AG04449 (cell line): Measurements from ENCODE around the gene CYP11A1.
A peak's percentile ranks its signal among the peaks of the same experiment; 100 is the strongest.

Experiments
- CTCF ChIA-PET: fragments of 350-600 bp; formaldehyde crosslinking; extraction: SDS; loops from one replicate; lab custom pipeline; 2021; ENCODE audit warnings: antibody characterized with exemption; lab: Yijun Ruan, JAX
- POLR2A ChIA-PET: fragments of 400-600, 350-600 bp; formaldehyde crosslinking; extraction: SDS; loops from one replicate; lab custom pipeline; 2020; ENCODE audit warnings: antibody characterized with exemption, inconsistent platforms; lab: Yijun Ruan, JAX
- DNase-seq: peaks from one replicate; pipeline ENCODE4 v3.0.0-alpha.2; 2010; ENCODE audit warnings: low read depth, low spot score
- H3K4me3 ChIP-seq: 2 replicates; pipeline ENCODE4 v1.5.1; 2011; ENCODE audit warnings: low read depth, mild to moderate bottlenecking, control low read depth, low read length
- CTCF ChIP-seq: IDR thresholded peaks from one replicate; pipeline ENCODE4 v1.5.1; 2011; ENCODE audit warnings: mild to moderate bottlenecking, moderate library complexity, low read length, control low read depth, inconsistent platforms; ENCODE audit not compliant: insufficient read depth; ENCODE audit errors: missing control alignments

CYP11A1 gene

DNA sequence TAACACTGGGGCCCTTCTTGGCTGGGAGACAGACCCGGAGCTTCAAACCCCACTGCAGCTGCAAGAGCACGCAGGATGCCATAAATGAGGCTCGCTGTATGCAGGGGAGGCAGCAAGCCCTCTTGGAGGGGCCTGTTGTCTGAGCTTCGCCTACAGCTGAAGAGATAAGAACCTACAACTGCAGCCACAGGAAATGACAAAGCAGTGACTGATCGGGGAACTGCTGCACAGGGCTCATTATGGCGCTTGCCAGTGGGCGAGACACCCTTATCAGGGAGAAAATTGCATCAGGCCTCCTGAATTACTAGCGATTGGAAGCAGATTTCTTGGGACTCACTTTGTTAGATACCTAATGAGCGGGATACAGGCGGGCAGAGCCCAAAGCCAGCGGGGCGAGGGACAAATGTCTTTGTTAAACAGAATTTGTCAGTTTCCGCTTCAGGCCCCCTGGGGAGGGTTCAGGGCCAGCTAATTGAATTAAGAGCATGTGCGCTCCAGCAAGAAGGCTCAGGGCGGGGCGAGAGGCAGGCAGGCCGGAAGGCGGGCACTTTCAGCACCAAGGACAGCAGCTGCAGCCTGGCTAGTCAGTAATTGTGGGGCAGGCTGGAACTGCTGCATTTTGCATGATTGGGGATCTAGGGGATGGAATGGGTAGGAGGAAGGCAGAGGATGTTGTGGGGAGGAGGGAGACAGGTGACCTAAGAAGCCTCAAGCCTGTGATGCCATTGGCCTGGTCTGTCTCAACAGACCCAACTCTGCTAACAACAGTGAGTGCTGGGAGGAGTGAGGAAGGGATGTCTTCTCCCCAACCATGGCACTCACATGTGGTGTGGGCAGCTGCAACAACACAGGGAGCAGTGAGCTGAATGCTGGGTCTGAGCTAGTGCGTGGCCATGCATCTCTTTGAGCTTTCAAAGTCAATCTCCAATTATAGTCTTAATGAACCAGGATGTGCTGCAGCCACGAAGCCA lies 76.1 kb downstream of the CYP11A1 start:
- peak; percentile 4 for DNase-seq
- ChIA-PET CTCF (interaction anchor here (0.7 to 2.8 kb wide), 4 partner anchors 9 to 27 kb away, joined by 3 to 14 read pairs (median 4); no protein-coding TSS in a partner anchor), POLR2A (no interaction called here)
- no peak for TF ChIP-seq CTCF
- no peak overlapping the region for H3K4me3 ChIP-seq

GRCh38 chr15:74290645-74291044 lies 76.8 kb downstream of the CYP11A1 start:
- no peak for TF ChIP-seq CTCF
- H3K4me3 ChIP-seq, result no peak overlapping the region
- POLR2A ChIA-PET, result no interaction called here
- DNase-seq, result no peak
- CTCF ChIA-PET, result interaction anchor here (2.0 kb wide), 1 partner anchor 13 kb away, joined by 5 read pairs; no protein-coding TSS in a partner anchor

GRCh38 chr15:74289671-74290070 lies 77.8 kb downstream of the CYP11A1 start:
- TF ChIP-seq CTCF, result no peak
- no peak overlapping the region for H3K4me3 ChIP-seq
- DNase-seq, result no peak
- POLR2A ChIA-PET, result no interaction called here
- CTCF ChIA-PET, result interaction anchor here (1.5 kb wide), 1 partner anchor 164 kb away, joined by 3 read pairs; no protein-coding TSS in a partner anchor
